Activated CD4-positive, alpha-beta T cell treated with anti-CD3 and anti-CD28 coated beads, Interleukin-2, Interleukin-4, amounts not matched to agents 100 ng/mL and 50 ng/mL, durations not matched to agents 16 hours and 8 hours (primary cell): Measurements from ENCODE around the gene TSEN15.
A peak's percentile ranks its signal among the peaks of the same experiment; 100 is the strongest.
"Not testable (repeated sequence)": the region's sequence is repeated elsewhere in the genome, so short reads cannot be mapped to it uniquely, and the experiment has no call there.

ENCODE experiments used
- DNase-seq: peaks from one replicate; pipeline ENCODE4 v3.0.0-alpha.2; 2020; ENCODE audit warnings: low spot score

Gene TSEN15

DNA sequence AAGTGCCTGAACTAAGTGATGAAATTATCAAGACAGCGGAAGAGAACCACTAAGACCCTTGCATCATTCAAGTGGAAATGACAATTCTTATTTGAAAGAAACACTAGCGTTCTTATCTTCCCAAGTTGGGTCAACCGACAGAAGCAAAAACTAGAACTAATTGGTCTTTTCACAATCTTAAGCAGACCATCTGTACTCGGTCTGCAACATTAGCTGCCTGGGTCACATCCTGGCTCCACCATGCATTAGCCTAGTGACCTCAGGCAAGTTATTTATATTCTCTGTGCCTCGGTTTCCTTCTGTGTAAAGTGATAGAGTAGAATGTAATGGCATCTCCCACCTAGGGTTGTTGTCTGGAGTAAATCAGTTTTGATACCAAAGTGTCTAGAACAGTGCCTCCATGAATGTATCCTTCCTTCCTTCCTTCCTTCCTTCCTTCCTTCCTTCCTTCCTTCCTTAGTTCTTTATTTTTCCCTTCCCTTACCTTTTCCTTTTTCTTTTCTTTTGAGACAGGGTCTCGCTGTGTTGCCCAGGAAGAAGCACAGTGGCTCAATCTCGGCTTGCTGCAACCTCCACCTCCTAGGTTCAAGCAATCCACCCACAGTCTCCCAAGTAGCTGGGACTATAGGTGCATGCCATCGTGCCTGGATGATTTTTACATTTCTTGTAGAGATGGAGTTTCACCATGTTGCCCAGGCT is 20.0 kb upstream of the TSEN15 start:
- no peak for DNase-seq

DNA sequence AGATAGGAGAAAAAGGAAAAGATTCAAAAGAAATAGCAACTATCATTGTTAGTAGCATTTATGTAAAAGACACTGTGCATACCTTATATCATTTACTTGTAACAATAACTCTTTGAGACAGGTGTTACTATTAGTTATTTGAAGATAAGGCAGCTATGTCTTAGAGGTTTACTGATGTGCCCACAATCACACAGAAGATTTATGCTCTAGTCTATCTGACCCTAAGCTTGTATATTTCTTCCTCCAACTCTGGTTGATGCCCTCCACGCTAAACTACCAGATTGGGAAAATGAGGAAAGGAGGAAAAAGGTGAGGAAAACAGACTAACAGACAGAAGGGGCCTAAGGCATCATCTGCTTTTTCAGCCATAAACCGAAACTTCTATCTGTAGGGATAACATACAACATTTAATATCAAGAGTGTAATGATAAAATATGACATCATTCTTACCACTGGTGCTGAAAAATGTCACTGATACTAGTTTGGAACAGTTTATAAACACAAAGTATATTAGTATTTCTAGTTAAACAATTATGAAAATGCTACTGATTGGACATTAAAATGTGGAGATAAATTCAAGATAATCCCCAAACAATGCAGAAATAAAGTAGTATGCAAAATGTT is 19.1 kb upstream of the TSEN15 start:
- DNase-seq = no peak

GRCh38 chr1:184032930-184033418 is 18.6 kb upstream of the TSEN15 start:
- DNase-seq = no peak

GRCh38 chr1:184033711-184034167 is 17.8 kb upstream of the TSEN15 start:
- DNase-seq = peak; percentile 15

DNA sequence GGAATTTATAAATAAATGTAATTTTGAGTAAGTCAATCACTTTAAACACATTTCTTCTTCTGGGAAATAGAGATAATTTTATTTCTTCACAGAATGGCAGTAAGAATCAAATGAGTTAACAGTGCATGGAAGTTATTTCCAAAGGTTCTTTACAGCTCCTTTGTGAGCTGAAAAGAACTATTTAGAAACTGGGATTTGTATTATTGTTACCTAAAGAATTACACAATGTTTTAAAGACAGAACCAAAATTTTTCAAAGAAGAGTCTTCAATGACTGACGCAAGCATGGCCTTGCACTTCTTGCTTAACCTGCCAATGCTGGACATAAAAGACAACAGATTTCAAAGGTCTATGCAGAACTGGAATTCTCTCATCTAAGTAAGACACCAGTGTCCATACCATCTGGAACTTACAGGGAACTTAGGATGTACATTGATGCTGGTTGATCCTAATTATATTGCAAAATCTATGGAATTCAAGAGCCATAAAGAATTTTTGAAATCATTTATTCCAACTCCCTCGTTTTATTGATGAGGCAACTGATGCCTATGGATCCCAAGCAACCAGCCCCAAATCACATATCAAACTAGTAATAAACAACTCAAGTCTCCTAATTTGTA is 16.7 kb upstream of the TSEN15 start:
- DNase-seq = no peak

- DNase-seq = no peak
Measured at GRCh38 chr1:184035719-184036516, 15.6 kb upstream of the TSEN15 start.

- no peak for DNase-seq
Measured at GRCh38 chr1:184036517-184036949, 15.0 kb upstream of the TSEN15 start.

DNA sequence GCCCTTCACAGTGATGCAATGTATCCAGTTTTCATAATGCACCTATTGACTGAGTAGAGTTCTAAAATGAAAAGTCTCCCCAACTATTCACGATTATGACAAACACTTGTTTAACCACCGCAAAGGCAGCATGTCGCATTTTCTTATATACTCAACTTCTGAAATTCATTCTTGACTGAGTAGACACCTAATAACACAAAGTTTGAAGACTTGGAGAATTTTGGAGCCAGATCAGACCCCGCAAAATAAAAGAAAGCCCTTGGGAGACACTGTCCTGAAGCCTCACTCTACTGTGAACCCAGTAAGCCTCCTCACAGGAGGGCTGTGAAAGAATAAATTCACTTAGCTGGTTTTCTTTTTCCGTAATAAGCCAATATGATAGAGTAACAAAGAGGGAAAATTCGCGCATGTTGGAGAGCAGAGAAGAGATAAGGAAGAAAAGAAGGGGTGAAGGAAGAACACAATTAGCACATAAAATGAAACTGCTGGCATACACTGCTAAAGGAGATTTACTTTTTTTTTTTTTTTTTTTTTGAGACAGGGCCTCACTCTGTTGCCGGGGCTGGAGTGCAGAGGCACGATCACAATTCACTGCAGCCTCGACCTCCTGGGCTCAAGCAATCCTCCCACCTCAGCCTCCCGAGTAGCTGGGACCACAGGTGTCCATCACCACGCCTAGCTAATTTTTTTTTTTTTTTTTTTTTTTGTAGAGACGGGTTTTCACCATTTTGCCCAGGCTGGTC is 13.5 kb upstream of the TSEN15 start:
- no peak for DNase-seq

DNA sequence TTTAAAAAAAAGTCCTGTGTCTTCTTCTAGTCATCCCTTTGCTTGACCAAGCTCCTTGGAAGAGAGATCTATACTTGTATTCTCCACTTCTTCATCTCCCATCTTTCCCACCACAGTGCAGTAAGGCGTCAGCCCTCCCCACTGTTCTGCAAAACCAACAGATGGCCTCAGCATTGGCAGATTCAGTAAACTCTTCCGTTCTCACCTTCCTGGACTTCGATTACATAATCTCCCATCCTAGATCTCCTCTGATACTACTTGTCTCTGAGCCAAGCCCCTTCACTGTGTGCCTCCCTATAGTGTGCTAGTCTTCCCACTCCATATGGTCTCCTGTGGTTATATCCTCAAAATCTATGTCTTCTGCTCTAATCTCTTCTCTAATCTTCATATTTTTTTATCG is 12.4 kb upstream of the TSEN15 start:
- DNase-seq = no peak

GRCh38 chr1:184041731-184042130 is 9.8 kb upstream of the TSEN15 start:
- DNase-seq = no peak

- DNase-seq = not testable (repeated sequence)
Measured at GRCh38 chr1:184043315-184043714, 8.2 kb upstream of the TSEN15 start.

DNA sequence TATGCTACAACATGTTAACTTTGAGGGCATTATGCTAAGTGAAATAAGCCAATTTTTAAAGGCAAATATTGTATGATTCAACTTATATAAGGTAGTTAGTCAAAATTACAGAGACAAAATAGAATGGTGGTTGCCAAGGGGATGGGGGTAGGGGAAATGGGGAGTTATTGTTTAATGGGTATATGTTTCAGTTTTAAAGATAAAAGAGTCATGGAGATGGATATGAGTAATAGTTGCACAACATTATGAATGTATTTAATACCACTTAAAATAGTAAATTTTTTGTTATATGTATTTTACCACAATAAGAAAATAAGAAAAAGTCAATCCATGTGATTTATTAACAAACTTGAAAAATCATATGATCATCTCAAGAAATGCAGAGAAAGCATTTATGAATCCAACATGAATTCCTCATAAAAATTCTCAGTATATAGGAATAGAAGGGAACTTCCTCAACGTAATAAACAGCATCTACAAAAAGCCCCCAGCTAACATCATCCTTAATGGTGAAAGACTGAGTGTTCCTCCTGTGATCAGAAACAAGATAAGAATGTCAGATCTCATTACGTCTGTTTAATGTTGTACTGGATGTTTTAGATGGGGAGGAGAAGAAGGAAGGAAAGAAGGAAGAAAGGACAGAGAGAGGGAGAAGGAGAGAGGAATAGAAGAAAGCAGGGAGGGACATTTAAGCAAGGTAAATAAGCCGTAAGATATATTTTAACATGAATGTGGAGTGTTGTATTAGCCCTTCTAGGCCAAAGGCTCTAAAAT is 6.7 kb upstream of the TSEN15 start:
- DNase-seq = no peak

GRCh38 chr1:184047541-184047940 is 4.0 kb upstream of the TSEN15 start:
- not testable (repeated sequence) for DNase-seq

GRCh38 chr1:184048561-184049240 is 2.8 kb upstream of the TSEN15 start:
- no peak for DNase-seq

- no peak for DNase-seq
Measured at GRCh38 chr1:184049291-184049690, 2.2 kb upstream of the TSEN15 start.

- DNase-seq = no peak
Measured at GRCh38 chr1:184049836-184050468, 1.6 kb upstream of the TSEN15 start.

GRCh38 chr1:184050636-184051035 is 894 bp upstream of the TSEN15 start:
- no peak for DNase-seq

- DNase-seq = peak; percentile 9
Measured at GRCh38 chr1:184051138-184051484, 419 bp upstream of the TSEN15 start.

- no peak for DNase-seq
Measured at GRCh38 chr1:184052194-184052559, 647 bp downstream of the TSEN15 start.

- DNase-seq = no peak
Measured at GRCh38 chr1:184052750-184053149, 1.2 kb downstream of the TSEN15 start.
